Measurements from ENCODE around the gene ANKRD52. TPM values are rescaled to one million over a fixed set of nuclear protein-coding genes. Genes with fewer than 3 reads are reported as not detected.
"Not testable (repeated sequence)": the region's sequence is repeated elsewhere in the genome, so short reads cannot be mapped to it uniquely, and the experiment has no call there.

ANKRD52 gene
- total RNA-seq, 1 donor from 2014 or later: 60.3 TPM

- H3K36me3 Mint-ChIP-seq (ENCODE audit: insufficient read depth): peaks cover 19% of the 10 kb centered on the region
- H3K27me3 Mint-ChIP-seq: no peaks in the 10 kb centered on the region
- no peaks in the 10 kb centered on the region for H3K9me3 Mint-ChIP-seq (ENCODE audit: low read depth)
- no peak overlapping the region for H3K4me3 Mint-ChIP-seq (ENCODE audit: low read depth)
- H3K27ac Mint-ChIP-seq: no peak overlapping the region
- peaks cover 10% of the 10 kb centered on the region for H3K4me1 Mint-ChIP-seq (ENCODE audit: low read depth)
- no peak for DNase-seq (ENCODE audit: low spot score, unreplicated experiment)
- peak; percentile 38 for TF ChIP-seq CTCF (IDR thresholded peaks at IDR 0.05; ENCODE audit: unreplicated experiment)
Observed at GRCh38 chr12:56271031-56271430, 12.8 kb upstream of the ANKRD52 start.

- DNase-seq (ENCODE audit: low spot score, unreplicated experiment): no peak
Observed at GRCh38 chr12:56267443-56268071, 9.4 kb upstream of the ANKRD52 start.

GRCh38 chr12:56266693-56267442 lies 8.7 kb upstream of the ANKRD52 start, which contains the start of gene COQ10A:
COQ10A (plus strand) TSS chr12:56266942; CDS start chr12:56267119, 177 bp downstream.
- Mint-ChIP-seq H3K4me1 (ENCODE audit: low read depth) (peaks cover 10% of the 10 kb centered on the region), H3K27me3 (no peaks in the 10 kb centered on the region), H3K27ac (peak within 1 kb of the TSS; percentile 96), H3K4me3 (ENCODE audit: low read depth) (peak within 1 kb of the TSS; percentile 90), H3K36me3 (ENCODE audit: insufficient read depth) (peaks cover 6% of the 10 kb centered on the region), H3K9me3 (ENCODE audit: low read depth) (no peaks in the 10 kb centered on the region)
- peak; percentile 83 for DNase-seq (ENCODE audit: low spot score, unreplicated experiment)
- peak; percentile 68 for TF ChIP-seq CTCF (IDR thresholded peaks at IDR 0.05; ENCODE audit: unreplicated experiment)

More at GRCh38 chr12:56267443-56268071, 9.4 kb upstream of the ANKRD52 start:
- Mint-ChIP-seq H3K36me3 (ENCODE audit: insufficient read depth) (peaks cover 6% of the 10 kb centered on the region), H3K9me3 (ENCODE audit: low read depth) (no peaks in the 10 kb centered on the region), H3K4me1 (ENCODE audit: low read depth) (peaks cover 10% of the 10 kb centered on the region), H3K27me3 (no peaks in the 10 kb centered on the region), H3K27ac (no peak overlapping the region), H3K4me3 (ENCODE audit: low read depth) (peak overlapping the region; percentile 90)
- no peak for TF ChIP-seq CTCF (IDR thresholded peaks at IDR 0.05; ENCODE audit: unreplicated experiment)

GRCh38 chr12:56266068-56266692 lies 8.0 kb upstream of the ANKRD52 start:
- DNase-seq (ENCODE audit: low spot score, unreplicated experiment): not testable (repeated sequence)

GRCh38 chr12:56262955-56263354 lies 4.8 kb upstream of the ANKRD52 start:
- H3K27me3 Mint-ChIP-seq; DNase-seq (ENCODE audit: low spot score, unreplicated experiment); H3K4me3 Mint-ChIP-seq (ENCODE audit: low read depth); H3K9me3 Mint-ChIP-seq (ENCODE audit: low read depth); H3K27ac Mint-ChIP-seq; H3K36me3 Mint-ChIP-seq (ENCODE audit: insufficient read depth): not testable (repeated sequence)
- peaks cover 15% of the 10 kb centered on the region for H3K4me1 Mint-ChIP-seq (ENCODE audit: low read depth)

More at GRCh38 chr12:56266068-56266692, 8.0 kb upstream of the ANKRD52 start:
- peak overlapping the region; percentile 96 for H3K27ac Mint-ChIP-seq
- H3K36me3 Mint-ChIP-seq (ENCODE audit: insufficient read depth); H3K9me3 Mint-ChIP-seq (ENCODE audit: low read depth); H3K27me3 Mint-ChIP-seq: not testable (repeated sequence)
- H3K4me3 Mint-ChIP-seq (ENCODE audit: low read depth): peak overlapping the region; percentile 90
- H3K4me1 Mint-ChIP-seq (ENCODE audit: low read depth): peaks cover 10% of the 10 kb centered on the region

- Mint-ChIP-seq H3K27ac (no peak overlapping the region), H3K36me3 (ENCODE audit: insufficient read depth) (no peaks in the 10 kb centered on the region), H3K4me1 (ENCODE audit: low read depth) (peaks cover 15% of the 10 kb centered on the region), H3K4me3 (ENCODE audit: low read depth) (no peak overlapping the region), H3K9me3 (ENCODE audit: low read depth) (no peaks in the 10 kb centered on the region), H3K27me3 (peaks cover 5% of the 10 kb centered on the region)
- DNase-seq (ENCODE audit: low spot score, unreplicated experiment): no peak
- no peak for TF ChIP-seq CTCF (IDR thresholded peaks at IDR 0.05; ENCODE audit: unreplicated experiment)
Observed at GRCh38 chr12:56261503-56262232, 3.5 kb upstream of the ANKRD52 start.

Measured in progenitor cell of endocrine pancreas (in vitro differentiated cells).